Muscle layer of duodenum (tissue), 2 donors: ENCODE data around the gene TNNC2.
A peak's percentile ranks its signal among the peaks of the same experiment; 100 is the strongest.
"Not testable (repeated sequence)": the region's sequence is repeated elsewhere in the genome, so short reads cannot be mapped to it uniquely, and the experiment has no call there.

Experiments
- H3K27ac ChIP-seq: one replicate; pipeline ENCODE4 v1.7.0; 2013; ENCODE audit warnings: mild to moderate bottlenecking, low read length
- H3K27me3 ChIP-seq: one replicate; pipeline ENCODE4 v1.7.0; 2013; ENCODE audit warnings: low read depth, mild to moderate bottlenecking, control low read depth, low read length
- H3K36me3 ChIP-seq, 2 donors: one replicate each; pipeline ENCODE4 v1.7.0; 2013; ENCODE audit warnings: low read length in 2 of 2, control low read depth in 1 of 2, mild to moderate bottlenecking in 1 of 2; ENCODE audit not compliant: insufficient read depth in 2 of 2, control insufficient read depth in 1 of 2
- H3K4me1 ChIP-seq, 2 donors: one replicate each; pipeline ENCODE4 v1.7.0; 2013; ENCODE audit warnings: low read length in 2 of 2, mild to moderate bottlenecking in 2 of 2, control low read depth in 1 of 2, moderate library complexity in 1 of 2; ENCODE audit not compliant: insufficient read depth in 2 of 2, control insufficient read depth in 1 of 2
- H3K4me3 ChIP-seq, 2 donors: one replicate each; pipeline ENCODE4 v1.7.0; 2013; ENCODE audit warnings: low read length in 2 of 2, low read depth in 1 of 2, mild to moderate bottlenecking in 1 of 2
- H3K9me3 ChIP-seq, 2 donors: one replicate each; pipeline ENCODE4 v1.7.0; 2013; ENCODE audit warnings: low read length in 2 of 2, control low read depth in 1 of 2, mild to moderate bottlenecking in 1 of 2; ENCODE audit not compliant: control insufficient read depth in 1 of 2
- donor health status: healthy.

Gene TNNC2

GRCh38 chr20:45827030-45827652 lies at the start of gene TNNC2:
Gene TNNC2 (minus strand): TSS chr20:45827312. CDS start chr20:45827248, 64 bp downstream.
- H3K4me1 ChIP-seq, result peaks cover 0 to 34% of the 10 kb centered on the region in 2 donors
- H3K9me3 ChIP-seq, result no peaks in the 10 kb centered on the region
- no peaks in the 10 kb centered on the region for H3K36me3 ChIP-seq
- no peak within 1 kb of the TSS for H3K27ac ChIP-seq
- H3K27me3 ChIP-seq, result no peaks in the 10 kb centered on the region
- no peak within 1 kb of the TSS for H3K4me3 ChIP-seq

- H3K27me3 ChIP-seq, result no peaks in the 10 kb centered on the region
- no peak overlapping the region for H3K4me3 ChIP-seq
- H3K9me3 ChIP-seq, result no peaks in the 10 kb centered on the region
- H3K4me1 ChIP-seq, result no peaks in the 10 kb centered on the region
- H3K36me3 ChIP-seq, result peaks cover 19 to 27% of the 10 kb centered on the region in 2 donors
- no peak overlapping the region for H3K27ac ChIP-seq
Measured at GRCh38 chr20:45874576-45874975, 47.5 kb upstream of the TNNC2 start.

- H3K9me3 ChIP-seq, H3K27me3 ChIP-seq, H3K27ac ChIP-seq, H3K4me1 ChIP-seq, H3K4me3 ChIP-seq: not testable (repeated sequence)
- peaks cover 19 to 27% of the 10 kb centered on the region in 2 donors for H3K36me3 ChIP-seq
Measured at GRCh38 chr20:45874104-45874481, 47.0 kb upstream of the TNNC2 start.

- no peaks in the 10 kb centered on the region for H3K27me3 ChIP-seq
- H3K36me3 ChIP-seq, result peaks cover 18 to 25% of the 10 kb centered on the region in 2 donors
- no peak overlapping the region for H3K27ac ChIP-seq
- no peaks in the 10 kb centered on the region for H3K9me3 ChIP-seq
- H3K4me1 ChIP-seq, result no peaks in the 10 kb centered on the region
- H3K4me3 ChIP-seq, result no peak overlapping the region
Measured at GRCh38 chr20:45873409-45874103, 46.4 kb upstream of the TNNC2 start.

- Histone ChIP-seq H3K4me3 (no peak overlapping the region), H3K4me1 (no peaks in the 10 kb centered on the region), H3K27ac (no peak overlapping the region), H3K27me3 (no peaks in the 10 kb centered on the region), H3K36me3 (peaks cover 9 to 16% of the 10 kb centered on the region in 2 donors), H3K9me3 (no peaks in the 10 kb centered on the region)
Measured at GRCh38 chr20:45872626-45873025, 45.5 kb upstream of the TNNC2 start.

GRCh38 chr20:45867819-45868176 lies 40.7 kb upstream of the TNNC2 start:
- peak overlapping the region; percentile 67 for H3K27ac ChIP-seq

GRCh38 chr20:45867136-45867818 lies 40.2 kb upstream of the TNNC2 start:
- peak overlapping the region; percentile 67 for H3K27ac ChIP-seq
- no peak overlapping the region for H3K4me3 ChIP-seq
- H3K27me3 ChIP-seq, result no peaks in the 10 kb centered on the region
- no peaks in the 10 kb centered on the region for H3K36me3 ChIP-seq
- H3K9me3 ChIP-seq, result no peaks in the 10 kb centered on the region
- no peaks in the 10 kb centered on the region for H3K4me1 ChIP-seq

More at GRCh38 chr20:45867819-45868176, 40.7 kb upstream of the TNNC2 start:
- no peaks in the 10 kb centered on the region for H3K9me3 ChIP-seq
- peaks cover 0 to 5% of the 10 kb centered on the region in 2 donors for H3K36me3 ChIP-seq
- no peaks in the 10 kb centered on the region for H3K27me3 ChIP-seq
- no peaks in the 10 kb centered on the region for H3K4me1 ChIP-seq
- no peak overlapping the region for H3K4me3 ChIP-seq

- Histone ChIP-seq H3K4me3 (no peak overlapping the region), H3K27me3 (no peaks in the 10 kb centered on the region), H3K9me3 (no peaks in the 10 kb centered on the region), H3K27ac (no peak overlapping the region), H3K36me3 (no peaks in the 10 kb centered on the region), H3K4me1 (no peaks in the 10 kb centered on the region)
Measured at GRCh38 chr20:45866454-45866853, 39.3 kb upstream of the TNNC2 start.

- Histone ChIP-seq H3K27me3 (no peaks in the 10 kb centered on the region), H3K4me1 (no peaks in the 10 kb centered on the region), H3K27ac (no peak overlapping the region), H3K36me3 (no peaks in the 10 kb centered on the region), H3K4me3 (no peak overlapping the region), H3K9me3 (no peaks in the 10 kb centered on the region)
Measured at GRCh38 chr20:45863543-45864470, 36.7 kb upstream of the TNNC2 start.

GRCh38 chr20:45861221-45862075 lies 34.3 kb upstream of the TNNC2 start:
- H3K27ac ChIP-seq, result no peak overlapping the region
- H3K27me3 ChIP-seq, result no peaks in the 10 kb centered on the region
- H3K4me3 ChIP-seq, result no peak overlapping the region
- H3K9me3 ChIP-seq, result no peaks in the 10 kb centered on the region
- peaks cover 0 to 15% of the 10 kb centered on the region in 2 donors for H3K4me1 ChIP-seq
- no peaks in the 10 kb centered on the region for H3K36me3 ChIP-seq
